Spleen (tissue), 7 donors: ENCODE results near the gene PEAR1.

Source experiments
- CTCF ChIP-seq, 11 experiments: fragments of 200-600 bp in 7 of 11; fragments of 450-650 bp in 4 of 11; sonication (generic) in 4 of 11; IDR thresholded peaks in 8 of 11; conservative IDR thresholded peaks in 3 of 11; 1 replicate in 7 of 11; 2 replicates in 4 of 11; pipeline versions ENCODE4 v1.4.0 to v1.8.0; 2016 to 2021; ENCODE audit warnings: antibody characterized with exemption in 11 of 11, inconsistent platforms in 4 of 11, mild to moderate bottlenecking in 1 of 11
- POLR2A ChIP-seq, 3 donors: fragments of 450-650 bp; IDR thresholded peaks; one replicate each; pipeline ENCODE4 v1.5.1; 2017; ENCODE audit warnings: antibody characterized with exemption in 3 of 3, mild to moderate bottlenecking in 1 of 3
- POLR2AphosphoS5 ChIP-seq, 3 donors: sonication (generic); formaldehyde crosslinking; IDR thresholded peaks; one replicate each; pipeline ENCODE4 v1.5.1; 2017; ENCODE audit warnings: antibody characterized with exemption in 3 of 3
- donor health status: DM: no; HTN: no; CAD: no; lungs with moderate emphysema.
- donor health status: DM: no; HTN: no; CAD: no.
- donor health status: DM: no; HTN: no; CAD: no.

- TF ChIP-seq POLR2A (IDR thresholded peaks at IDR 0.05) (no peak), CTCF (IDR thresholded peaks at IDR 0.05 in 8 of 11, conservative IDR thresholded peaks at IDR 0.05 in 3 of 11) (no peak), POLR2AphosphoS5 (IDR thresholded peaks at IDR 0.05) (no peak)
Measured at GRCh38 chr1:156933136-156933535, 39.6 kb downstream of the PEAR1 start.
